Measurements from ENCODE around the gene MIEF2. TPM values are rescaled to one million over a fixed set of nuclear protein-coding genes. Genes with fewer than 3 reads are reported as not detected.

The MIEF2 gene
- total RNA-seq, 1 experiment from 2014 or later: 28.4 TPM

GRCh38 chr17:18233803-18234518 is 26.5 kb upstream of the MIEF2 start:
- DNase-seq (ENCODE audit: low read depth): no peak
- in situ Hi-C loops (cut with HindIII; ENCODE audit: low pct_unique_long_range_greater_than_20kb, low sequenced_read_pairs): no loop called here

GRCh38 chr17:18234853-18235380 is 25.5 kb upstream of the MIEF2 start:
- in situ Hi-C loops (cut with HindIII; ENCODE audit: low pct_unique_long_range_greater_than_20kb, low sequenced_read_pairs): no loop called here
- no peak for DNase-seq (ENCODE audit: low read depth)

GRCh38 chr17:18235743-18236256 is 24.7 kb upstream of the MIEF2 start:
- DNase-seq (ENCODE audit: low read depth): no peak
- in situ Hi-C loops (cut with HindIII; ENCODE audit: low pct_unique_long_range_greater_than_20kb, low sequenced_read_pairs): no loop called here

GRCh38 chr17:18236494-18236893 is 24.0 kb upstream of the MIEF2 start:
- in situ Hi-C loops (cut with HindIII; ENCODE audit: low pct_unique_long_range_greater_than_20kb, low sequenced_read_pairs): no loop called here
- DNase-seq (ENCODE audit: low read depth): no peak

GRCh38 chr17:18237461-18237860 is 23.0 kb upstream of the MIEF2 start:
- no peak for DNase-seq (ENCODE audit: low read depth)
- in situ Hi-C loops (cut with HindIII; ENCODE audit: low pct_unique_long_range_greater_than_20kb, low sequenced_read_pairs): no loop called here

- in situ Hi-C loops (cut with HindIII; ENCODE audit: low pct_unique_long_range_greater_than_20kb, low sequenced_read_pairs): no loop called here
- DNase-seq (ENCODE audit: low read depth): no peak
These were observed 22.2 kb upstream of the MIEF2 start for GRCh38 chr17:18238299-18238698.

- DNase-seq (ENCODE audit: low read depth): no peak
- in situ Hi-C loops (cut with HindIII; ENCODE audit: low pct_unique_long_range_greater_than_20kb, low sequenced_read_pairs): no loop called here
These were observed 20.0 kb upstream of the MIEF2 start for GRCh38 chr17:18240449-18240848.

- DNase-seq (ENCODE audit: low read depth): no peak
- in situ Hi-C loops (cut with HindIII; ENCODE audit: low pct_unique_long_range_greater_than_20kb, low sequenced_read_pairs): no loop called here
These were observed 19.1 kb upstream of the MIEF2 start for GRCh38 chr17:18241229-18241871.

GRCh38 chr17:18245038-18245776 is 15.3 kb upstream of the MIEF2 start:
- in situ Hi-C loops (cut with HindIII; ENCODE audit: low pct_unique_long_range_greater_than_20kb, low sequenced_read_pairs): no loop called here
- no peak for DNase-seq (ENCODE audit: low read depth)

GRCh38 chr17:18246109-18246725 is 14.2 kb upstream of the MIEF2 start:
- in situ Hi-C loops (cut with HindIII; ENCODE audit: low pct_unique_long_range_greater_than_20kb, low sequenced_read_pairs): no loop called here
- DNase-seq (ENCODE audit: low read depth): no peak

- in situ Hi-C loops (cut with HindIII; ENCODE audit: low pct_unique_long_range_greater_than_20kb, low sequenced_read_pairs): no loop called here
- DNase-seq (ENCODE audit: low read depth): peak; percentile 25
These were observed 13.4 kb upstream of the MIEF2 start for GRCh38 chr17:18246880-18247612.

- no peak for DNase-seq (ENCODE audit: low read depth)
- in situ Hi-C loops (cut with HindIII; ENCODE audit: low pct_unique_long_range_greater_than_20kb, low sequenced_read_pairs): no loop called here
These were observed 12.9 kb upstream of the MIEF2 start for GRCh38 chr17:18247613-18248001.

GRCh38 chr17:18248300-18248731 is 12.1 kb upstream of the MIEF2 start:
- in situ Hi-C loops (cut with HindIII; ENCODE audit: low pct_unique_long_range_greater_than_20kb, low sequenced_read_pairs): no loop called here

GRCh38 chr17:18248811-18249210 is 11.7 kb upstream of the MIEF2 start:
- in situ Hi-C loops (cut with HindIII; ENCODE audit: low pct_unique_long_range_greater_than_20kb, low sequenced_read_pairs): no loop called here

More at GRCh38 chr17:18248300-18248731, 12.1 kb upstream of the MIEF2 start:
- DNase-seq (ENCODE audit: low read depth): peak; percentile 33

GRCh38 chr17:18250259-18250658 is 10.2 kb upstream of the MIEF2 start:
- in situ Hi-C loops (cut with HindIII; ENCODE audit: low pct_unique_long_range_greater_than_20kb, low sequenced_read_pairs): no loop called here
- DNase-seq (ENCODE audit: low read depth): no peak

More at GRCh38 chr17:18248811-18249210, 11.7 kb upstream of the MIEF2 start:
- DNase-seq (ENCODE audit: low read depth): no peak

GRCh38 chr17:18250708-18251107 is 9.8 kb upstream of the MIEF2 start:
- in situ Hi-C loops (cut with HindIII; ENCODE audit: low pct_unique_long_range_greater_than_20kb, low sequenced_read_pairs): no loop called here

GRCh38 chr17:18251204-18251603 is 9.3 kb upstream of the MIEF2 start:
- DNase-seq (ENCODE audit: low read depth): no peak
- in situ Hi-C loops (cut with HindIII; ENCODE audit: low pct_unique_long_range_greater_than_20kb, low sequenced_read_pairs): no loop called here

More at GRCh38 chr17:18250708-18251107, 9.8 kb upstream of the MIEF2 start:
- no peak for DNase-seq (ENCODE audit: low read depth)

- in situ Hi-C loops (cut with HindIII; ENCODE audit: low pct_unique_long_range_greater_than_20kb, low sequenced_read_pairs): no loop called here
- DNase-seq (ENCODE audit: low read depth): no peak
These were observed 8.3 kb upstream of the MIEF2 start for GRCh38 chr17:18252160-18252559.
